ENCODE data around the gene MARK1.
"Not testable (repeated sequence)": the region's sequence is repeated elsewhere in the genome, so short reads cannot be mapped to it uniquely, and the experiment has no call there.

The MARK1 gene

DNA sequence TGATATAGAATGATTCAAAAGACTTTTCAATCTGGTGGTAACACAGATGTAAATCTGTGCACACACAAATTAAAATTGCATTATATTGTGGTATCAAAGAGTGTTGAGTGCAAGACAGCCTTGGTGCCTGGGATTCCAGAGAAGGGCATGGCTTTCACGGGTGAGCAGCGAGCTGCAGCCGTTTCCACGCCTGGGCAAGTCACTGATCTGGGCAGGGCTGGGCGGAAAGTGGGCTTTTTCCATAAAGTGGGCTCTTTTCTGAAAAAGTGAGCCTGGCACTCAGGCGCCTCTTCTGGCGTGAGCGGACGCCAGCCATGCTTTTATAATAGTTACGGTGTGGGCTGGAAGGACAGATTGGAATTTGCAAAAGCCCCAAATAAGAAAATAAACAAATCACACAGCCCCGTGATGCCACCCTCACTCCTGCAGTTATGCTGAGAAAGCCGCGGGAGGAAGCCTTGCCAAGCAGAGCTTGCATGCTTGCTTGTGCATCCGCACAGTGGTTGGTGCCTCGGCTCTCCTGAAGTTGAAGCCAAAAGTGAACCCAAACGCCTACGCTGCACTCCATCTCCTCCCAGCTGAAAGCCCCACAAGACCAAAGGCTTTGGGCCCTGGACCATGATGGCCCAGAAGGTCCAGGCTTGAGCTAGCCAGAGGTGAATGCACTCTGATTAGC is 155.1 kb downstream of the MARK1 start:
- no peak overlapping the region for H3K4me3 Mint-ChIP-seq
- H3K36me3 Mint-ChIP-seq (ENCODE audit: low read depth): no peaks in the 10 kb centered on the region
- H3K9me3 Mint-ChIP-seq: no peaks in the 10 kb centered on the region
- no peak overlapping the region for H3K27ac Mint-ChIP-seq
- H3K27me3 Mint-ChIP-seq (ENCODE audit: low read depth): no peaks in the 10 kb centered on the region
- no peaks in the 10 kb centered on the region for H3K4me1 Mint-ChIP-seq (ENCODE audit: low read depth)

DNA sequence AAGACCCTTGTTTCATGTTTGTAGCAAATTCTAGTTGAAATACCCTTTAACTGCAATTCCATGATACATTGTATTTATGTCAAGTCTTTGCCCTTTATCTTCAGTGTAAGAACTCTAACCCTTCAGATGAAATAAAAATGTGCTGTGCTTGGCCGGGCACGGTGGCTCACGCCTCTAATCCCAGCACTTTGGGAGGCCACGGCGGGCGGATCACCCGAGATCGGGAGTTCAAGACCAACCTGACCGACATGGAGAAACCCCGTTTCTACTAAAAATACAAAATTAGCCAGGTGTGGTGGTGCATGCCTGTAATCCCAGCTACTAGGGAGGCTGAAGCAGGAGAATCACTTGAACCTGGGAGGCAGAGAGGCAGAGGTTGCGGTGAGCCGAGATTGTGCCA is 155.8 kb downstream of the MARK1 start:
- not testable (repeated sequence) for H3K4me3 Mint-ChIP-seq; H3K9me3 Mint-ChIP-seq; H3K36me3 Mint-ChIP-seq (ENCODE audit: low read depth); H3K4me1 Mint-ChIP-seq (ENCODE audit: low read depth); H3K27me3 Mint-ChIP-seq (ENCODE audit: low read depth); H3K27ac Mint-ChIP-seq

- Mint-ChIP-seq H3K27me3 (ENCODE audit: low read depth) (peaks cover 3% of the 10 kb centered on the region), H3K27ac (no peak overlapping the region), H3K9me3 (no peaks in the 10 kb centered on the region), H3K36me3 (ENCODE audit: low read depth) (no peaks in the 10 kb centered on the region), H3K4me1 (ENCODE audit: low read depth) (peaks cover 3% of the 10 kb centered on the region), H3K4me3 (no peak overlapping the region)
Observed at GRCh38 chr1:220684890-220685289, 157.0 kb downstream of the MARK1 start.

DNA sequence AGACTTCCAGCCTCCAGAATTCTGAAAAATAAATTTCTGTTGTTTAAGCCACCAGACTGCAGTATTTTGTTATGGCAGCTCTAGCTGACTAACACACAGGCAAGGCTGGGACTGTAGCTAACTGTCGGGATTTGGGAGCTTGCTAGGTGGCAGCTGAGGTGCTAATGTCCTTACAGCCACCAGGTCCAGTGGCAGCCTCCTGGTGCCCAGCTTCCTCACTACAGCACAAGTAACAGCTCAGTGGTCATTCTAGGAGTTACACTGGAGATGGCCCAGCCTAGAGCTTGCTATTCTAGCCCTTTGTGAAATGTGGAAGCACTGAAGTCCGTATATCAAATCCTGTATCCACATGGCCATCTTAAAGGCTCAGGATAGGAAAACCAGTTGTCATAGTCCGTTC is 157.9 kb downstream of the MARK1 start:
- Mint-ChIP-seq H3K36me3 (ENCODE audit: low read depth) (no peaks in the 10 kb centered on the region), H3K27me3 (ENCODE audit: low read depth) (peaks cover 8% of the 10 kb centered on the region), H3K4me3 (no peak overlapping the region), H3K9me3 (no peaks in the 10 kb centered on the region), H3K27ac (no peak overlapping the region), H3K4me1 (ENCODE audit: low read depth) (peaks cover 4% of the 10 kb centered on the region)

DNA sequence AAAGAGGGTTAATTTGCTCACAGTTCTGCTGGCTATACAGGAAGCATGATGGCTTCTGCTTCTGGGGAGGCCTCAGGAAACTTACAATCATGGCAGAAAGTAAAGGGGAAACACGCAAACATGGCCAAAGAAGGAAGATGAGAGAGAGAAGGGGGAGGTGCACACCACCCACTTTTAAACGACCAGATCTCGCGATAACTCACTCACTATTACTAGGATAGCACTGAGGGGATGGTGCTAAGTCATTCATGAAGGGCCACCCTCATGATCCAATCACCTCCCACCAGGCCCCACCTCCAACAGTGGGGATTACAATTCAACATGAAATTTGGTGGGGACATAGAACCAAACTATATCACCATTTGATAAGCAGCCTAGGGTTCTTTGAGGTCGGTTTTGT is 159.9 kb downstream of the MARK1 start:
- Mint-ChIP-seq H3K27ac (no peak overlapping the region), H3K4me3 (no peak overlapping the region), H3K36me3 (ENCODE audit: low read depth) (no peaks in the 10 kb centered on the region), H3K4me1 (ENCODE audit: low read depth) (peaks cover 4% of the 10 kb centered on the region), H3K27me3 (ENCODE audit: low read depth) (peaks cover 27% of the 10 kb centered on the region), H3K9me3 (no peaks in the 10 kb centered on the region)

DNA sequence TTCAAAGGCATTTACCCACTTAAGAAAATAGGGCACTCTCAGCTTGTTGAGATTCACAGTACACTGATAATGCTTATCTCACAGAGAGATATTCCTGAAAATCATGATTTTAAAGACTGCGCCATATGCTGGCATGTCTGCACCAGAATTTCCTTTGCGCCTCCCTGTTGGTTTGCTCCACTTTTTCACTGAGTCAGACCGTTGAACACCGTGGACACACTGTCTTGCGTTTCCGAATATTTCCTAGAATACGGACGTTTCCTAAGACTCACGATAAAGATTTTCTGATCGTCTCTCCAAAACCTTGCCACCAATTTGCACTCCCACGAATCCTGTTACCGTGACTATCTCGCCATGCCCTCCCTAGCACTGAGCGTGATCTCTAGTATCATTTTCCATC is 161.7 kb downstream of the MARK1 start:
- Mint-ChIP-seq H3K27me3 (ENCODE audit: low read depth) (peaks cover 33% of the 10 kb centered on the region), H3K27ac (no peak overlapping the region), H3K4me1 (ENCODE audit: low read depth) (peaks cover 4% of the 10 kb centered on the region), H3K4me3 (peak overlapping the region; percentile 78), H3K36me3 (ENCODE audit: low read depth) (no peaks in the 10 kb centered on the region), H3K9me3 (no peaks in the 10 kb centered on the region)

DNA sequence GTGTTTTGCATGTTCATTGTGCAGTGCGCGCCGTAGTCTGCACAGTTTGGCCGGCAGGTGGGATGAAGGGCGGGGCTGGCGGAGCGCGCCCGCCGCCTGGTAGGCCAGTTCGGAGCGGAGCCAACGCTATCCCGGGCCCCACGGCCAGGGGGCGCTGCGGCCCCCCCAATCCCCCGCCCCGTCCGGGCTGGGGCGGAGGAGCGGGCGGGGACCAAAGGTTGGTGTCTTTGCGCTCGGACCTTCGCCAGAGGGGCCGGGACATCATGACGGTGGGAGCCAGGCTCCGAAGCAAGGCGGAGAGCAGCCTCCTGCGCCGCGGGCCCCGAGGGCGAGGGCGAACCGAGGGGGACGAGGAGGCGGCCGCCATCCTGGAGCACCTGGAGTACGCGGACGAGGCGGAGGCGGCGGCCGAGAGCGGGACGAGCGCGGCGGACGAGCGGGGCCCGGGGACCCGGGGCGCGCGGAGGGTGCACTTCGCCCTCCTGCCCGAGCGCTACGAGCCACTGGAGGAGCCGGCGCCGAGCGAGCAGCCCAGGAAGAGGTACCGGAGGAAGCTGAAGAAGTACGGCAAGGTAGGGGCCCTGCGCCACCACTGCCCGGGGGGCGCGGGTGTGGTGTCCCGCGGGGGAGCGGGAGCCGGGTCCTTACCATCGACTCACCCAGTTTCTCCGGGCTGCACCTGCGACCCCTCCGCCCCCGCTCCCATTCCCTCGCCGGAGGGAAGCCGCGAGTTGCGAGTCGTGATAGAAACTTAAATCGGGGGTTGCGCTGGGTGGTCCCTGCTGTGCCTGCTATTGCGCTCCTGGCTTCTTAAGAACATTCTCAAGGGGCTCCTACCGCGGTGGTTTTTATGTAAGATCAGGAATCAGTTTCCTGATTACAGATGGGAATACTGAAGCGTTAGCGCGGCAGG is 162.5 kb downstream of the MARK1 start, which contains the start of gene C1orf115:
Gene C1orf115 (plus strand): TSS at position 224 of the 913 bp plus-strand sequence. CDS start 40 bp downstream, at position 264.
- Mint-ChIP-seq H3K27ac (no peak within 1 kb of the TSS), H3K36me3 (ENCODE audit: low read depth) (no peaks in the 10 kb centered on the region), H3K9me3 (no peaks in the 10 kb centered on the region), H3K27me3 (ENCODE audit: low read depth) (peaks cover 33% of the 10 kb centered on the region), H3K4me3 (peak within 1 kb of the TSS; percentile 78), H3K4me1 (ENCODE audit: low read depth) (peaks cover 4% of the 10 kb centered on the region)

DNA sequence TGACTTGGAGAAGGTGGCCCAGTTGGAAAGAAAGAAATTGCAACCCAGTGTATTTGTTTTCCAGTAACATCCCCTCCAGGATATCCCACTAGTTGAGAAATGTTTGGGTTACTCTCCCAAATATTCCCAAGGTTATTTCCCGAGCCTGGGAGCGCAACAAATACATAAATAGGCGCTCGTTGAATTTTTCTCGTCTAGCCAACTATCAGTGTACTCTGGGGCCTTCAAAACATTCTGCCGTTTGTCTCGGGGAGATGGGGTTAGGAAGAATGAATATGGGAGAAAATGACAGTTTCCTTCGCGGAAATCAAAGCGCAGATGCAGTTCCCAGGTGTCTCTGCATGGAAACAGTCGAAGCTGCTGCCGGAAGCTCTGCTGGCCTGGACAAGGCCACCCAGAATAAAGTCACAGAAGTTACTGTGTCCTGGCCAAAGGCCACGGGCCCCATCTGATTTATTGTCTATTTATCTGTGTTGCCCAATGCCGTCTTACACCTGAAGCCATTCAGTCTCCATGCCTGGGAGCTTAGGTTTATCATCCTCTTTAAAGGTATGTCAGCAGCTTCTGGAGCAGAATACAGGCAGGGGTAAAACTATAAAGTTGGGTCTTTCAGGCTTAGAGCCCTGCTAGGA is 163.2 kb downstream of the MARK1 start:
- peaks cover 33% of the 10 kb centered on the region for H3K27me3 Mint-ChIP-seq (ENCODE audit: low read depth)
- H3K36me3 Mint-ChIP-seq (ENCODE audit: low read depth): no peaks in the 10 kb centered on the region
- H3K9me3 Mint-ChIP-seq: no peaks in the 10 kb centered on the region
- H3K4me3 Mint-ChIP-seq: peak overlapping the region; percentile 38
- no peak overlapping the region for H3K27ac Mint-ChIP-seq
- peaks cover 4% of the 10 kb centered on the region for H3K4me1 Mint-ChIP-seq (ENCODE audit: low read depth)

- no peaks in the 10 kb centered on the region for H3K36me3 Mint-ChIP-seq (ENCODE audit: low read depth)
- H3K27me3 Mint-ChIP-seq (ENCODE audit: low read depth): peaks cover 33% of the 10 kb centered on the region
- H3K9me3 Mint-ChIP-seq: no peaks in the 10 kb centered on the region
- peaks cover 4% of the 10 kb centered on the region for H3K4me1 Mint-ChIP-seq (ENCODE audit: low read depth)
- H3K4me3 Mint-ChIP-seq: no peak overlapping the region
- no peak overlapping the region for H3K27ac Mint-ChIP-seq
Observed at GRCh38 chr1:220692436-220693228, 164.7 kb downstream of the MARK1 start.

DNA sequence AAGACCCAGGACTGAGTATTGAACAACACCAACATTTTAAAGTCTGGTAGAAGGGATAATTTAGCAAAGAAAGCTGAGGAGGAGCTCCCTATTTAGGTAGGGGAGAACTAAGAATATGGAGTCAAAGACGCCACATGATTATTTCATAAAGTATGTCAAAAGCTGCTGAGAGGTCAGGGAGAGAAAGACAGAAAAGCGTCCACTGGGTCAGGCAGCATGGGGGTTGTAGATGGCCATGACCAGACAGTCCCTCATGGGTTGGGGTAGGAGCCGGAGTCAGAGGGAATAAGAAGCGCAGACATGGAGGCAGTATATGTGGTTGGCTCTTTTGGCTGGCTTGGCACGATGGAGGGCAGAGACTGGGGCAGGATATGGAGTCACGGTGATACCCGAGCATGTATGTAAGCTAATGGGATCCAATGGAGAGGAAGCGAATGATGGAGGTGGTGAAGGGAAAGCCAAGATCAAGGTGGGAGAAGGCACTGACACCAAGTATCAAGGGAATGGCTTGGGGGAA is 167.0 kb downstream of the MARK1 start:
- Mint-ChIP-seq H3K27ac (no peak overlapping the region), H3K4me1 (ENCODE audit: low read depth) (peaks cover under 1% of the 10 kb centered on the region), H3K27me3 (ENCODE audit: low read depth) (peaks cover 33% of the 10 kb centered on the region), H3K9me3 (no peaks in the 10 kb centered on the region), H3K4me3 (no peak overlapping the region), H3K36me3 (ENCODE audit: low read depth) (no peaks in the 10 kb centered on the region)

DNA sequence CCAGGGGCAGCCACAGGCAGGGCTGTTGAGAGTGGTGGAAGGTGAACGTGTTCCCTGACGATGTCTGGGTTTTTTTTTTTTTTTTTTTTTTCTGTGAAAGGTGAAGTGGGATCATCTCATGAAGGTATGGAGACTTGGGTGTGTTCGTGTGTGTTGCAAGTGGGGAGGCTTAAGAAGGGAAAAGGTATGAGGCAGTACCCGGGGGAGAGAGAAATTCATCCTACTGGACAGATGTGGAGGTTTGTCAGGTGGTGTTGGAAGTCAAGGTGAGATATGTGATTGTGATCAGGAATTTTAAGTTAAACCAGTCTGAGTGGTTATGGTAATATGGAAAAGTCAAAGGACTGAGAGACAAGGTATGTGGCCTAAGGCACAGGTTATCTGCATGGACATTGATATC is 167.5 kb downstream of the MARK1 start:
- Mint-ChIP-seq H3K27me3 (ENCODE audit: low read depth) (peaks cover 29% of the 10 kb centered on the region), H3K27ac (no peak overlapping the region), H3K36me3 (ENCODE audit: low read depth) (no peaks in the 10 kb centered on the region), H3K4me3 (no peak overlapping the region), H3K9me3 (no peaks in the 10 kb centered on the region), H3K4me1 (ENCODE audit: low read depth) (no peaks in the 10 kb centered on the region)

GRCh38 chr1:220696226-220696862 is 168.4 kb downstream of the MARK1 start:
- Mint-ChIP-seq H3K27ac (no peak overlapping the region), H3K4me1 (ENCODE audit: low read depth) (no peaks in the 10 kb centered on the region), H3K4me3 (no peak overlapping the region), H3K36me3 (ENCODE audit: low read depth) (no peaks in the 10 kb centered on the region), H3K27me3 (ENCODE audit: low read depth) (peaks cover 24% of the 10 kb centered on the region), H3K9me3 (no peaks in the 10 kb centered on the region)

- no peaks in the 10 kb centered on the region for H3K36me3 Mint-ChIP-seq (ENCODE audit: low read depth)
- H3K27ac Mint-ChIP-seq: no peak overlapping the region
- no peaks in the 10 kb centered on the region for H3K4me1 Mint-ChIP-seq (ENCODE audit: low read depth)
- no peak overlapping the region for H3K4me3 Mint-ChIP-seq
- peaks cover 19% of the 10 kb centered on the region for H3K27me3 Mint-ChIP-seq (ENCODE audit: low read depth)
- H3K9me3 Mint-ChIP-seq: no peaks in the 10 kb centered on the region
Observed at GRCh38 chr1:220696863-220697231, 168.9 kb downstream of the MARK1 start.

- no peaks in the 10 kb centered on the region for H3K9me3 Mint-ChIP-seq
- no peaks in the 10 kb centered on the region for H3K36me3 Mint-ChIP-seq (ENCODE audit: low read depth)
- H3K4me1 Mint-ChIP-seq (ENCODE audit: low read depth): no peaks in the 10 kb centered on the region
- peaks cover 18% of the 10 kb centered on the region for H3K27me3 Mint-ChIP-seq (ENCODE audit: low read depth)
- no peak overlapping the region for H3K27ac Mint-ChIP-seq
- H3K4me3 Mint-ChIP-seq: no peak overlapping the region
Observed at GRCh38 chr1:220697326-220697725, 169.4 kb downstream of the MARK1 start.

Measured in T-helper 1 cell treated with Interleukin-12 subunit alpha and Interleukin-12 subunit beta and Interleukin-4 antibody, amounts not matched to agents 30 μg/mL and 1 μg/mL, for 36 hours (primary cell).